ENCODE results near the gene TPD52L2. TPM values are rescaled to one million over a fixed set of nuclear protein-coding genes. Genes with fewer than 3 reads are reported as not detected.

Gene TPD52L2
- total RNA-seq, 4 donors from 2014 or later = 57.7 to 92.4 (median 59.8) TPM

GRCh38 chr20:63898882-63899558, 34.0 kb downstream of the TPD52L2 start:
- intact Hi-C loops (cut with DNase I; ENCODE audit: low total_unique reads) = no loop called here
- Histone ChIP-seq H3K27me3 (no peaks in the 10 kb centered on the region), H3K36me3 (no peaks in the 10 kb centered on the region), H3K4me1 (peaks cover 21 to 24% of the 10 kb centered on the region in 2 donors), H3K27ac (no peak overlapping the region), H3K9me3 (no peaks in the 10 kb centered on the region), H3K4me3 (no peak overlapping the region)
- ATAC-seq (no peak), DNase-seq (no peak)
- TF ChIP-seq, protein P1, sequence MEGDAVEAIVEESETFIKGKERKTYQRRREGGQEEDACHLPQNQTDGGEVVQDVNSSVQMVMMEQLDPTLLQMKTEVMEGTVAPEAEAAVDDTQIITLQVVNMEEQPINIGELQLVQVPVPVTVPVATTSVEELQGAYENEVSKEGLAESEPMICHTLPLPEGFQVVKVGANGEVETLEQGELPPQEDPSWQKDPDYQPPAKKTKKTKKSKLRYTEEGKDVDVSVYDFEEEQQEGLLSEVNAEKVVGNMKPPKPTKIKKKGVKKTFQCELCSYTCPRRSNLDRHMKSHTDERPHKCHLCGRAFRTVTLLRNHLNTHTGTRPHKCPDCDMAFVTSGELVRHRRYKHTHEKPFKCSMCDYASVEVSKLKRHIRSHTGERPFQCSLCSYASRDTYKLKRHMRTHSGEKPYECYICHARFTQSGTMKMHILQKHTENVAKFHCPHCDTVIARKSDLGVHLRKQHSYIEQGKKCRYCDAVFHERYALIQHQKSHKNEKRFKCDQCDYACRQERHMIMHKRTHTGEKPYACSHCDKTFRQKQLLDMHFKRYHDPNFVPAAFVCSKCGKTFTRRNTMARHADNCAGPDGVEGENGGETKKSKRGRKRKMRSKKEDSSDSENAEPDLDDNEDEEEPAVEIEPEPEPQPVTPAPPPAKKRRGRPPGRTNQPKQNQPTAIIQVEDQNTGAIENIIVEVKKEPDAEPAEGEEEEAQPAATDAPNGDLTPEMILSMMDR (IDR thresholded peaks at IDR 0.05 in 4 of 5, conservative IDR thresholded peaks at IDR 0.05 in 1 of 5) = no peak
- TF ChIP-seq POLR2A (IDR thresholded peaks at IDR 0.05) = no peak
- in situ Hi-C loops (cut with MboI; ENCODE audit: low sequenced_read_pairs in 4 of 4) = no loop called here

DNA sequence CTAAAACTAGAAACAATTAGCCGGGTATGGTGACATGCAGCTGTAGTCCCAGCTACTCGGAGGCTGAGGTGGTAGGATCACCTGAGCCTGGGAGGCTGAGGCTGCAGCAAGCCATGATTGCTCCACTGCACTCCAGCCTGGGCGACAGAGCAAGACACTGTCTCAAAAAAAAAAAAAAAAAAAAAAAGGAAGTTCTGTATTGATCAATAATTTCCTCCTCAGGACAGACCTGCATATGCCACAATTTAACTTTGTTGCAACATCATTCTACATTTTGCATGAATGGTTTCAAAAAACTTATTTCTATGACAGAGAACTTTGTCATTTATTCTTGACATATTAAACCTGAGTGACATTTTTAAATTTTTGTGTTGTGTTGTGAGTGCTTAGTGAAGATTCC, 35.3 kb downstream of the TPD52L2 start:
- H3K9me3 ChIP-seq = no peaks in the 10 kb centered on the region
- no peak overlapping the region for H3K4me3 ChIP-seq
- DNase-seq = no peak
- no peaks in the 10 kb centered on the region for H3K36me3 ChIP-seq
- H3K4me1 ChIP-seq = peaks cover 18 to 19% of the 10 kb centered on the region in 2 donors
- H3K27me3 ChIP-seq = no peaks in the 10 kb centered on the region
- in situ Hi-C loops (cut with MboI; ENCODE audit: low sequenced_read_pairs in 4 of 4) (no loop called here), intact Hi-C loops (cut with DNase I; ENCODE audit: low total_unique reads) (no loop called here)
- TF ChIP-seq, protein P1 (IDR thresholded peaks at IDR 0.05 in 4 of 5, conservative IDR thresholded peaks at IDR 0.05 in 1 of 5) = no peak
- TF ChIP-seq POLR2A (IDR thresholded peaks at IDR 0.05) = no peak
- ATAC-seq = no peak
- no peak overlapping the region for H3K27ac ChIP-seq

GRCh38 chr20:63903796-63904561, 38.9 kb downstream of the TPD52L2 start:
- H3K27me3 ChIP-seq = no peaks in the 10 kb centered on the region
- no peak overlapping the region for H3K27ac ChIP-seq
- DNase-seq (no peak), ATAC-seq (no peak)
- no peaks in the 10 kb centered on the region for H3K9me3 ChIP-seq
- intact Hi-C loops (cut with DNase I; ENCODE audit: low total_unique reads) = no loop called here
- TF ChIP-seq, protein P1 (IDR thresholded peaks at IDR 0.05 in 4 of 5, conservative IDR thresholded peaks at IDR 0.05 in 1 of 5) = no peak
- TF ChIP-seq POLR2A (IDR thresholded peaks at IDR 0.05) = no peak
- in situ Hi-C loops (cut with MboI; ENCODE audit: low sequenced_read_pairs in 4 of 4) = no loop called here
- no peak overlapping the region for H3K4me3 ChIP-seq
- H3K36me3 ChIP-seq = no peaks in the 10 kb centered on the region
- peaks cover 0 to 3% of the 10 kb centered on the region in 2 donors for H3K4me1 ChIP-seq

- Histone ChIP-seq H3K4me1 (peaks cover 14% of the 10 kb centered on the region in 2 donors), H3K27ac (no peak overlapping the region), H3K27me3 (no peaks in the 10 kb centered on the region), H3K36me3 (no peaks in the 10 kb centered on the region), H3K4me3 (no peak overlapping the region), H3K9me3 (no peaks in the 10 kb centered on the region)
- DNase-seq (no peak), ATAC-seq (no peak)
- intact Hi-C loops (cut with DNase I; ENCODE audit: low total_unique reads) (no loop called here), in situ Hi-C loops (cut with MboI; ENCODE audit: low sequenced_read_pairs in 4 of 4) (no loop called here)
- TF ChIP-seq, protein P1 (IDR thresholded peaks at IDR 0.05 in 4 of 5, conservative IDR thresholded peaks at IDR 0.05 in 1 of 5) = no peak
- no peak for TF ChIP-seq POLR2A (IDR thresholded peaks at IDR 0.05)
Measured at GRCh38 chr20:63908008-63908682, 43.1 kb downstream of the TPD52L2 start.

All from gastrocnemius medialis (tissue), 4 donors.